Parathyroid adenoma (tissue), 2 donors: ENCODE data around the gene JADE3.
"Not testable (repeated sequence)": the region's sequence is repeated elsewhere in the genome, so short reads cannot be mapped to it uniquely, and the experiment has no call there.

Experiments
- H2AFZ ChIP-seq: fragments of 300-600 bp; sonication (generic); one replicate; pipeline ENCODE4 v1.7.0; 2017; ENCODE audit warnings: antibody characterized with exemption, mild to moderate bottlenecking
- H3K27ac ChIP-seq: fragments of 300-600 bp; sonication (generic); one replicate; pipeline ENCODE4 v1.7.0; 2017
- H3K27me3 ChIP-seq: fragments of 300-600 bp; sonication (generic); one replicate; pipeline ENCODE4 v1.7.0; 2017; ENCODE audit warnings: low read length; ENCODE audit not compliant: control insufficient read depth, insufficient read depth
- H3K36me3 ChIP-seq: fragments of 300-600 bp; sonication (generic); one replicate; pipeline ENCODE4 v1.7.0; 2017; ENCODE audit warnings: low read length; ENCODE audit not compliant: control insufficient read depth, insufficient read depth
- H3K4me1 ChIP-seq: fragments of 300-600 bp; sonication (generic); one replicate; pipeline ENCODE4 v1.7.0; 2017; ENCODE audit warnings: control low read depth
- H3K4me2 ChIP-seq: fragments of 300-600 bp; sonication (generic); one replicate; pipeline ENCODE4 v1.7.0; 2017; ENCODE audit warnings: low read length
- H3K4me3 ChIP-seq: fragments of 300-600 bp; sonication (generic); one replicate; pipeline ENCODE4 v1.7.0; 2017; ENCODE audit warnings: low read depth, low read length
- H3K79me2 ChIP-seq: fragments of 300-600 bp; sonication (generic); one replicate; pipeline ENCODE4 v1.7.0; 2017; ENCODE audit warnings: control low read depth
- H3K9ac ChIP-seq: fragments of 300-600 bp; sonication (generic); one replicate; pipeline ENCODE4 v1.7.0; 2017; ENCODE audit warnings: mild to moderate bottlenecking
- H3K9me3 ChIP-seq: fragments of 300-600 bp; sonication (generic); one replicate; pipeline ENCODE4 v1.7.0; 2017; ENCODE audit warnings: low read length; ENCODE audit not compliant: control insufficient read depth
- TF ChIP-seq, protein P1 (sequence below): fragments of 300-600 bp; sonication (generic); IDR thresholded peaks from one replicate; pipeline ENCODE4 v1.7.0; 2017; ENCODE audit warnings: antibody characterized with exemption, mild to moderate bottlenecking
- donor health status: primary hyperparathyroidism.

JADE3 gene

DNA sequence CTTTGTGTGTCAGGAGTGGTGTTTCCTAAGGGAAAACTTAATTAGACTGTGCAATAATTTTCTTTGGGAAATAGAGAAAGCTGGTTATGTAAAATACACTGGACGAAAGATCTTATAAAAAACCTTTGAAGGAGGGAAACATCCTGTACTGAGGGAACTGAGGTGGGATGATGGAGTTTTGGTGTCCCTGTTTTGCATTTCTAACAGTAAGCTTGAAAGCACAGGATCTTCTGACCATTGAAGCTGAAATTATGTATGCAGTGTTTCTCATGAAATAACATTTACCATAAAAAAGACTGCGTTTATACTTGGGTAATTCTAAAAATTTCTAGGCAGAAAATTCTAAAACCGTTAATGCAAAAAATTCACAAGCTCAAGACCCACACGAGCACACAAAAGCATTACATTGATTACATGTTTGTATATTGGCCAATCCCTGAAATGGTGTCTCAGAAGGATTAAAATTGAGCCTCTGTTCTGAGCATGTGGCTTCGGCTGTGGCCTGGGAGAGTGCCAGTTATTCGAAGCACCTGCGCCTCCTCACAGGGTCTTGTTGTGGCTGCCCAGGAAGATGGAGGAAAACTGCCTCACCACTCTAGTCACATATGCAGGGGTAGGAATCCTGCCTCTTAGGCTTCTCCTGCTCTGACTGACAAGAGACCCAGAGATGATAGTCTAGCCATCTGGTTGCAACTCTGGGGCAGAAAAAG is 49.5 kb downstream of the JADE3 start:
- no peaks in the 10 kb centered on the region for H3K27me3 ChIP-seq
- no peaks in the 10 kb centered on the region for H3K9me3 ChIP-seq
- H3K4me2 ChIP-seq = no peak overlapping the region
- H3K4me3 ChIP-seq = no peak overlapping the region
- no peak overlapping the region for H2AFZ ChIP-seq
- no peaks in the 10 kb centered on the region for H3K79me2 ChIP-seq
- TF ChIP-seq, protein P1, sequence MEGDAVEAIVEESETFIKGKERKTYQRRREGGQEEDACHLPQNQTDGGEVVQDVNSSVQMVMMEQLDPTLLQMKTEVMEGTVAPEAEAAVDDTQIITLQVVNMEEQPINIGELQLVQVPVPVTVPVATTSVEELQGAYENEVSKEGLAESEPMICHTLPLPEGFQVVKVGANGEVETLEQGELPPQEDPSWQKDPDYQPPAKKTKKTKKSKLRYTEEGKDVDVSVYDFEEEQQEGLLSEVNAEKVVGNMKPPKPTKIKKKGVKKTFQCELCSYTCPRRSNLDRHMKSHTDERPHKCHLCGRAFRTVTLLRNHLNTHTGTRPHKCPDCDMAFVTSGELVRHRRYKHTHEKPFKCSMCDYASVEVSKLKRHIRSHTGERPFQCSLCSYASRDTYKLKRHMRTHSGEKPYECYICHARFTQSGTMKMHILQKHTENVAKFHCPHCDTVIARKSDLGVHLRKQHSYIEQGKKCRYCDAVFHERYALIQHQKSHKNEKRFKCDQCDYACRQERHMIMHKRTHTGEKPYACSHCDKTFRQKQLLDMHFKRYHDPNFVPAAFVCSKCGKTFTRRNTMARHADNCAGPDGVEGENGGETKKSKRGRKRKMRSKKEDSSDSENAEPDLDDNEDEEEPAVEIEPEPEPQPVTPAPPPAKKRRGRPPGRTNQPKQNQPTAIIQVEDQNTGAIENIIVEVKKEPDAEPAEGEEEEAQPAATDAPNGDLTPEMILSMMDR = no peak
- H3K4me1 ChIP-seq = no peaks in the 10 kb centered on the region
- no peak overlapping the region for H3K27ac ChIP-seq
- H3K36me3 ChIP-seq = no peaks in the 10 kb centered on the region
- H3K9ac ChIP-seq = no peak overlapping the region

DNA sequence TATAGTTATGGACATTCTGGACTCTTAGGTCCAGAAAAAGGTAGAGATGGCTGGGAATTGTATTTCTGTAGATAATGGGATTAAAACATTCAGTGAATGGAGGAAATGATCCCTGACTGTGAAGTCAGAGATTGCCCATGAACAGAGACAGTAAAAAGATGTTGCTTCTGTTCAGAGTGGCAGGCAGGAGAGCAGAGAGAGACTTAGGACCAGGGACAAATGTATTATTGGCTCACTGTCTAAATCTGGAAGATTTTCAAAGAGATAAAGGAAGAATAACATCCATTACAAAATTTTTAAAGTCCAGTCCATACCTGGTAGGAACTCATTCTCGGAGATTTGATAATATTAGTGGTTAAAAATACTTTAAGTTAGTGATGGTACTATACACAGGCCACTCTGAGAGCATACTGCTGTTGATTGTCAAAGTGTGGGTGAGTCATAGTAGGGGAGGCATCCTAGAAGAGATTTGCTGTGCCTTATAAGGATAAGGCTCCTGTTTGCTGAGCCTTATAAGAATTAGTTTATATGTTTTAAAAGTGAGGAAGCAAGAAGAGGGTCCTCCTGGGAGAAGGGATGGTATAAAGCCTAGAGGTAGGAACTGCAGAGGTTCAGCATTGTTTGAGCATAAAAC is 53.0 kb downstream of the JADE3 start:
- Histone ChIP-seq H3K79me2 (no peaks in the 10 kb centered on the region), H3K9ac (no peak overlapping the region), H3K9me3 (no peaks in the 10 kb centered on the region), H3K4me1 (no peaks in the 10 kb centered on the region), H3K4me2 (no peak overlapping the region), H3K27ac (no peak overlapping the region), H3K27me3 (no peaks in the 10 kb centered on the region), H3K36me3 (no peaks in the 10 kb centered on the region), H2AFZ (no peak overlapping the region), H3K4me3 (no peak overlapping the region)
- TF ChIP-seq, protein P1 = no peak

DNA sequence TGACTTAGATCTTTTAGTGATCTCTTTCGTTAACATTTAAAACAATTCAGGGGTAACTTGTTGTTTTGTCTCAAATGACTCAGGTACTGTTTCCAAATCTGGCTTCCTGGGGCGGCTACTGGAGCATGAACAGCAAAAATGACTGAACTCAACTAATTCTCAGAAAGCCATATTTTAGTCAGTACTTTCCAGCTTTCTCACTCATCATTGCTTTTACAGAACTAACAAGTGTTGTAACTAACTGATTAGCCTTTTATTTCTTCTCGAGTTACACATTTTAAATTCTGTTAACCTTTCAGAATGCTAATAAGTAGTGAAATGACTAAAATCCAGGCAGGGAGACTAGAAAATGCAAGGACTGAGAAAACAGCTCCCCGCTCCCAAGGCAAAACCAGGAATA is 55.3 kb downstream of the JADE3 start:
- H3K4me2 ChIP-seq = no peak overlapping the region
- H3K4me3 ChIP-seq = no peak overlapping the region
- H3K36me3 ChIP-seq = no peaks in the 10 kb centered on the region
- TF ChIP-seq, protein P1 = no peak
- H3K9ac ChIP-seq = no peak overlapping the region
- no peak overlapping the region for H3K27ac ChIP-seq
- no peaks in the 10 kb centered on the region for H3K27me3 ChIP-seq
- H3K79me2 ChIP-seq = no peaks in the 10 kb centered on the region
- H3K9me3 ChIP-seq = no peaks in the 10 kb centered on the region
- H2AFZ ChIP-seq = no peak overlapping the region
- H3K4me1 ChIP-seq = no peaks in the 10 kb centered on the region

DNA sequence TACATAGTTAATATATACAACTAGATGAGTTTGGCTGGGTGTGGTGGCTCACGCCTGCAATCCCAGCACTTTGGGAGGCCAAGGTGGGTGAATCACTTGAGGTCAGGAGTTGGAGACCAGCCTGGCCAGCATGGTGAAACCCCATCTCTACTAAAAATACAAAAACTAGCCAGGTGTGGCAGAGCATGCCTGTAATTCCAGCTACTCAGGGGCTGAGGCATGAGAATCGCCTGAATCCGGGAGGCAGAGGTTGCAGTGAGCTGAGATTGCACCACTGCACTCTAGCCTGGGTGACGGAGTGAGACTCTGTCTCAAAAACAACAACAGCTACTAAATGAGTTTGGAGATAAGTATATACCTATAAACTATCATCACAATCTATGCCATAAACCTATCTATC is 64.8 kb downstream of the JADE3 start:
- not testable (repeated sequence) for H3K9me3 ChIP-seq, H3K27ac ChIP-seq, H3K36me3 ChIP-seq, H3K4me3 ChIP-seq, H3K27me3 ChIP-seq, H3K79me2 ChIP-seq, H3K4me1 ChIP-seq, H3K9ac ChIP-seq, H2AFZ ChIP-seq, H3K4me2 ChIP-seq

DNA sequence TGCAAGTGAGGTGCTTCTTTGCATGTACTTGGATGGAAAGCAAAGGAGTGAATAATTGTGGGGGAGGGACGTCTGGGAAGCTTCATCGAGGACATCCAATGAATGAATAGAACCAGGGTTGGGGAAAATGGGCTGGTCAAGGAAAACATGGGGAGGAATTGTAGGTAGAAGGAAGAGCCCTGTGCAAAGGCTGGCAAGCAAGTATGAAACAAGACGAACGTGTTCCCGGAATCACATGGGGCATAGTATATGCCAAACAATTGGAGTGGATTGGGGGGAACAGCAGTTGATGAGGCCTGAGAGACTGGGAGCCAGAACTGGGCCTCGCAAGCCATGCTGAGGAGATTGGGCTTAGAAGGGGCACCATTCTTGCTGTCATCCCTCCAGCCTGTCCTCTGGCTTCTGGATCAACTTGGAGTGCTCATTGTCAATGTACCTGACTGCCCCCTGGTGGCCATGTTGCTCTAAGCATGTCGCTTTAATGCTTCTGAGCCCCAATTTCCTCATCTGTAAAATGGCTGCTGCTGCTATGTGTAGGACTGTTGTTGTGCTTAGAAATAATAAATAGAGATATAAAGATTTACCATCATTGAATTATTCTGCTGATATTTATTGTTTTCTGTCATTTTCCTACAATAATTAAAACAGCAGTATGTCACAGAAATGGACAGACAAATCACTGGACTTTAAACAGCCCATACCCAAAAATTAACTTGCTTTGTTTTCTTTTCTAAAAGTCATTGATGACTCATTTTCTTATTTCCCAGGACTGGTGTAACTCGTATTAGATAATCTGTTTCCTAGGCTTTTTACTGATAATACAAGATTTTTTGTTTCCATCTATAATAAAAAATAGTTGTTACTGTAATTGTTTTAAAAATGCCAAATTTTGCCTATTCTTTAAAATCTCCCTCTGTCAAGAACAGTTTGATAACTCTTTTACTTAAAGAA is 66.4 kb downstream of the JADE3 start:
- Histone ChIP-seq H3K36me3 (no peaks in the 10 kb centered on the region), H3K4me2 (no peak overlapping the region), H3K79me2 (peaks cover 2% of the 10 kb centered on the region), H2AFZ (no peak overlapping the region), H3K27ac (no peak overlapping the region), H3K27me3 (no peaks in the 10 kb centered on the region), H3K4me1 (peaks cover 3% of the 10 kb centered on the region), H3K9ac (no peak overlapping the region), H3K9me3 (no peaks in the 10 kb centered on the region), H3K4me3 (no peak overlapping the region)
- TF ChIP-seq, protein P1 = peak; percentile 30
